BE2C (cell line): ENCODE measurements around the gene CYFIP2.
"Not testable (repeated sequence)": the region's sequence is repeated elsewhere in the genome, so short reads cannot be mapped to it uniquely, and the experiment has no call there.

Experiments used
- DNase-seq: peaks from one replicate; pipeline ENCODE4 v3.0.0-alpha.2; 2020
- H3K27me3 ChIP-seq: fragments of 250-450 bp; sonication (Bioruptor Pico); 2 replicates; pipeline ENCODE4 v1.5.1; 2020; ENCODE audit warnings: mild to moderate bottlenecking
- H3K36me3 ChIP-seq: fragments of 250-450 bp; sonication (Bioruptor Pico); 2 replicates; pipeline ENCODE4 v1.5.1; 2020; ENCODE audit warnings: mild to moderate bottlenecking
- H3K4me1 ChIP-seq: fragments of 250-450 bp; sonication (Bioruptor Pico); 2 replicates; pipeline ENCODE4 v1.5.1; 2020
- H3K4me3 ChIP-seq: 2 replicates; pipeline ENCODE4 v1.5.1; 2011; ENCODE audit warnings: low read depth, low read length
- H3K9me3 ChIP-seq: fragments of 250-450 bp; sonication (Bioruptor Pico); 2 replicates; pipeline ENCODE4 v1.5.1; 2020
- CTCF ChIP-seq: IDR thresholded peaks from 2 replicates; pipeline ENCODE4 v1.5.1; 2012; ENCODE audit warnings: mild to moderate bottlenecking, low read depth, low read length

The CYFIP2 gene

GRCh38 chr5:157400741-157401495 is 135.0 kb downstream of the CYFIP2 start:
- H3K4me3 ChIP-seq = no peak overlapping the region
- TF ChIP-seq CTCF = no peak
- no peaks in the 10 kb centered on the region for H3K9me3 ChIP-seq
- H3K4me1 ChIP-seq = no peaks in the 10 kb centered on the region
- DNase-seq = no peak
- no peaks in the 10 kb centered on the region for H3K27me3 ChIP-seq
- no peaks in the 10 kb centered on the region for H3K36me3 ChIP-seq

GRCh38 chr5:157415838-157416237 is 149.9 kb downstream of the CYFIP2 start:
- Histone ChIP-seq H3K4me3 (no peak overlapping the region), H3K4me1 (no peaks in the 10 kb centered on the region), H3K36me3 (no peaks in the 10 kb centered on the region), H3K9me3 (no peaks in the 10 kb centered on the region), H3K27me3 (no peaks in the 10 kb centered on the region)
- no peak for TF ChIP-seq CTCF
- DNase-seq = no peak

GRCh38 chr5:157419521-157419920 is 153.6 kb downstream of the CYFIP2 start:
- not testable (repeated sequence) for H3K4me3 ChIP-seq, H3K27me3 ChIP-seq, H3K9me3 ChIP-seq, H3K36me3 ChIP-seq, DNase-seq, H3K4me1 ChIP-seq

- not testable (repeated sequence) for H3K36me3 ChIP-seq, H3K27me3 ChIP-seq, DNase-seq, H3K9me3 ChIP-seq, H3K4me3 ChIP-seq, H3K4me1 ChIP-seq
Measured at GRCh38 chr5:157429920-157430319, 164.0 kb downstream of the CYFIP2 start.

- H3K4me1 ChIP-seq = no peaks in the 10 kb centered on the region
- peak; percentile 52 for TF ChIP-seq CTCF
- no peaks in the 10 kb centered on the region for H3K9me3 ChIP-seq
- no peaks in the 10 kb centered on the region for H3K36me3 ChIP-seq
- DNase-seq = peak; percentile 16
- no peak overlapping the region for H3K4me3 ChIP-seq
- no peaks in the 10 kb centered on the region for H3K27me3 ChIP-seq
Measured at GRCh38 chr5:157431544-157432200, 165.7 kb downstream of the CYFIP2 start.

- Histone ChIP-seq H3K4me3 (no peak overlapping the region), H3K36me3 (no peaks in the 10 kb centered on the region), H3K4me1 (no peaks in the 10 kb centered on the region), H3K9me3 (no peaks in the 10 kb centered on the region), H3K27me3 (no peaks in the 10 kb centered on the region)
- TF ChIP-seq CTCF = no peak
- DNase-seq = no peak
Measured at GRCh38 chr5:157434096-157434495, 168.2 kb downstream of the CYFIP2 start.

GRCh38 chr5:157443041-157443549 is 177.2 kb downstream of the CYFIP2 start:
- Histone ChIP-seq H3K4me1 (peaks cover 10% of the 10 kb centered on the region; the same call in 1 of the 2 replicates), H3K4me3 (peak overlapping the region; percentile 49), H3K9me3 (no peaks in the 10 kb centered on the region), H3K36me3 (no peaks in the 10 kb centered on the region), H3K27me3 (no peaks in the 10 kb centered on the region)
- TF ChIP-seq CTCF = no peak
- DNase-seq = peak; percentile 66
